Stimulated activated CD4-positive, alpha-beta T cell treated with anti-CD3 and anti-CD28 coated beads, Interleukin-4, amount 100 ng/mL, for 4 hours (primary cell): ENCODE results near the gene GPATCH8.
A peak's percentile ranks its signal among the peaks of the same experiment; 100 is the strongest.
"Not testable (repeated sequence)": the region's sequence is repeated elsewhere in the genome, so short reads cannot be mapped to it uniquely, and the experiment has no call there.

Experiments
- DNase-seq, 2 experiments: peaks; one replicate each; pipeline ENCODE4 v3.0.0-alpha.2; 2020

GPATCH8 gene

GRCh38 chr17:44523672-44523972, 20.4 kb upstream of the GPATCH8 start:
- DNase-seq: no peak

DNA sequence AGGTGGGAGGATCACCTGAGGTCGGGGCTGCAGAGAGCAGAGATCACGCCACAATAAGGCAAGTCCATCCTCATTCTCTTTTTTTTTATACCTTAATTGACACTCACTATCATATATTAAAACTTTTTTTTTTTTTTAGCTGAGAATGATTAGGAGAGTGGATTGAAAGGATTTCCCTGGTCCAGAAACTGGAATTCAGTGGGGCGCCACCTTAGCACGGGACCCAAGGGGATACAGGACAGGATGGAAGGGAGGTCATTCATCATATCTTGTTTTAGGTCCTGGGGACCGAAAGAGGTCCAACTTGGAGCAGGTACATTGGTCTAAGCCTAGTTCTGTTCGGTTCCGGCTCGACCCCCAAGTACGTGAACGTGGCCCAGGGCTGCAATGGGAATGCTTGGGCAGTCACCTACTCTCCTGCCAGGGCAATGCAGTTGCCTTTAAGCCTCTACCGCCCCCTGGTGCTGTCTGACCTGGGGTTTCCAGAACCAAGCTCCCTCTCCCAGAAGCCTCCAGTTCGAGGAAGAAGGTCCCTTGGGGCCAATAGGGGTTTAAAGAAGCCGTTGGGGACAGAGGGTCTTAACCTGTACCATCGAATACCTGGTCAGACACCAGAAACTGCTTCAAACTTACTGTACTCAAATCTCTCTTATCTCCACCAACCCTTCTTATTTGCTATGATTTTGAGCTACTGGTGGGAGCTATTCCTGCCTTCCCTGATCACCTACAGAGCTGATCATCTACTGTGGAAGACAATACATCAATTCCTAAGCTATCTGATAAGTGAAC, 19.9 kb upstream of the GPATCH8 start:
- DNase-seq: peak; percentile 37 to 50

DNA sequence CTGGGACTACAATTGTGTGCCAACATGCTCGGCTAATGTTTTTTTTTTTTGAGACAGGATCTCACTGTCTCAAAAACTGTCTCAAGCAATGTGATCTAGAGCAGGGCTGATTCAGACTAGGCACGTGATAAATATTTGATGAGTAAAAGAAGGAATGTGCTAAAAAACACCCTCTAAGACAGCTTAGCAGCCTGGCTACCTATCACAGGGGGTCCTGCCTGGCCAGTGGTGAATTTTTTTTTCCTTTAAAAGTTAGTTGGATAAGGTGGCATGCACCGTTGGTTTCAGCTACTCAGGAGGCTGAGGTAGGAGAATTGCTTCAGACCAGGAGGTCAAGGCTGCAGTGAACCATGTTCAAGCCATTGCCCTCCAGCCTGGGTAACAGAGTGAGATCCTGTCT, 14.8 kb upstream of the GPATCH8 start:
- no peak for DNase-seq

GRCh38 chr17:44511241-44512134, 8.3 kb upstream of the GPATCH8 start:
- not testable (repeated sequence) for DNase-seq

DNA sequence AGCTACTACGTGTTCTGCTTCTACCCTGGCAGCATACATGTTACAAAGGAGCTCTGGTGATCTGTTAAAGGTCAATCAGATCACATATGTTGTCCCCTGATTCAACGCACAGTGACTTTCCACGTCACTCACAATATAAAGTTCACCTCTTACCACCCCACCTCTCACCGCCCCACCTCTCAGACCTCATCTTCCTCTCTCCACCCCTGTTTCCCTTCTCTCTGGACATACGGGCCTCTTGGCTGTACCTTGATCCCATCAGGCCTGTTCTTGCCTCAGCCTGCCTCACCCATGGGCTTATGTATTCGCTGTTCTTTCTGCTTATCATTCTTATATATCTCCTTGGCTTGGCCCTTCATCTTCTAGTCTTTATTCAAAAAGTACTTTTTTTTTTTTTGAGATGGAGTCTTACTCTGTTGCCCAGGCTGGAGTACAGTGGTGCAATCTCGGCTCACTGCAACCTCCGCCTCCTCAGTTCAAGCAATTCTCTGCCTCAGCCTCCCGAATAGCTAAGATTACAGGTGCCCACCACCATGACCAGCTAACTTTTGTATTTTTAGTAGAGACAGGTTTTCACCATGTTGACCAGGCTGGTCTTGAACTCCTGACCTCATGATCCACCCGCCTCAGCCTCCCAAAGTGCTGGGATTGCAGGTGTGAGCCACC, 3.9 kb upstream of the GPATCH8 start:
- not testable (repeated sequence) for DNase-seq

DNA sequence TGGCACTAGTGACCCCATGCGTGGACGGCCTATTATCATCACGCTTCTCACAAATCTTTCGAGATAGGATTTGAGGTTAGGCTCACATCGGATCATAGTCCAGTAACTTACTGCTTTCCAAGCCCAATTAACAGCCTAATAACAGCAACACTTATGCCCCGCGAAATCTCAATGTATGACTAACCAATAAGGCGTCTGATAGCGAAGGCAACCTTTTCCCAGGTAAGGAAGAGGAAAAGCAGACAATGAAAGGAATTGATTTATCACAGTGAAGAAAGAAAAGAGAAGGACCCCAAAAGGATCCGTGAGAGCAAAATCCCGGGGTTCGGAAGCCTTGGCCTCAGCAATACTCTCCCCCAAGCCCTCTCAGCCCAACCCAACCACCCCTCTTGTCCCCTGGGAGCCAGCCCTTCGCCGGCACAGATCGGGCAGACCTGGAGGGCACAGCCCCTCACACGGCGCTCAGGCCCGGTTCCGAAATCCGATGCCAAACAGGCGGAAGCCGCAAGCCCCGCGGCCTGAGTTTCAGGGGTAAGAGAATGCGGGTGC, 534 bp downstream of the GPATCH8 start:
- no peak for DNase-seq

DNA sequence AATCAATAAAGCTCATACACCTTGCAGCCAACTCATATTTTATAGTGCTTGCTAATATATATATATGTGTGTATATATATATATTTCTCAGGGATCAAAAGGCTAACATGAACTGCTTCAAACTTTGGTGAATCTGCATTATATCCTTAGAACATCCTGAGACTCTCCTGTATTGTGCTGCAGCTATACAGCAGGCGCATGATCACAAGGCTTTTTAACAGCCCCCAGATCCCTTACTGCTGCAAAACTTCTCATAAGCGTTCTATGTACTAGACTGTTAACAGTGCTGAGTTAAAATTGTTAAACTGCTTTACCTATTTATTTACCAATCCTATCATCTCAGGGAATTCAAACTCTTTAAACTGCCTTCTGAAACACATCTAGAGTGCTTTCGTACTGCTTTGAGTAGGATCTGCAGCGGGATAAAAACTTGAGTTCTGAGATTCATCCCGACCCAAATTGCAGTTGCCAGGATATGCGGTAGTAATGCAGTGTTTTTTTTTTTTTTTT, 1.3 kb downstream of the GPATCH8 start:
- no peak for DNase-seq

DNA sequence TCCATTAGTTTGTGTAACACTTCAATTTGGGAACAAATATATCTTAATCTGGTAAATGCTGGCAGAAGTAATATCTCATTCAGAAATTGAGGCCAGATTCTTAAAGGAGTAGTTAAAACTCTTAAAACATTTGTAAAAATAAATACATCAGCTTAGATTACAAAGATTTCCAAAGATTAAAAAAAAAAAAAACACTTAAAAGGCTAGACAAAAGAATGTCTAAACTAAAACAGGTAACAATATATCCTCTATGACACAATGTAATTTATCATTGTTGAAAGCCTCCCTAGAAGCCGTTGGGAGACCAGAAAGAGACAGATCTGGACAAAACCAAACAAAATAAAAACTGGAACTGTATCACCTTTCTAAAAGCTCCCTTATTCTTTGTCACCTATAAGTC, 3.5 kb downstream of the GPATCH8 start:
- DNase-seq: no peak

GRCh38 chr17:44496815-44497214, 6.4 kb downstream of the GPATCH8 start:
- DNase-seq: no peak

GRCh38 chr17:44493339-44493738, 9.9 kb downstream of the GPATCH8 start:
- DNase-seq: no peak

- DNase-seq: no peak
Observed at GRCh38 chr17:44492706-44493272, 10.4 kb downstream of the GPATCH8 start.

DNA sequence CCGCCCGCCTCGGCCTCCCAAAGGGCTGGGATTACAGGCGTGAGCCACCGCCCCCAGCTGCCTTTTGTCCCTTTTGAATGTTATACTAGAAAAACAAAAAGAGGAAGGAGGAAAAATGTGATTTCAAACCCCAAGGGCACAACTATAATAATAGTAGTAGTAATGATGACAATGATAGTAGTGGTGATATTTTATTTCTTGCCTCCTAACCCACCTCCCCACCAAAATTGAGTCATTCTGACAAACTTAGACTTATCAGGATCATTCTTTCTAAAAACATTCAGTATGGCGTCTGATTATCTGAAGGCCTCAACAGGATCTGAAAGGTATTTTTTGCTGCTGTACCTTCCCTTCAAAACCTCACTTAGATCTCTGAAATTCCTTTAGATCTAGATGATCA, 13.6 kb downstream of the GPATCH8 start:
- DNase-seq: no peak

DNA sequence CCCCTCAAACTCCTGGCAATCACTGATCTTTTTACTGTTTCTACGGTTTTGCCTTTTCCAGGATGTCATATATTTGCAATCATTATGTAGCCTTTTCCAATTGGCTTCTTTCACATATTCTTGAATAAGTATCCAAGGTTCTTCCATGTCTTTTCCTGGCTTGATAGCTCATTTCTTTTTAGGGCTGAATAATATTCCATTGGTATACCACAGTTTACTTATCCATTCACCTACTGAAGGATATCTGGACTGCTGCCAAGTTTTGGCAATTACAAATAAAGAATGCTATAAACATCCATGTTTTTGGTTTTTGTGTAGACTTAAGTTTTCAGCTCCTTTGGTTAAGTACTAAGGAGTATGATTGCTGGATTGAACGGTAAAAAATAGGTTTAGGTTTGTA, 16.0 kb downstream of the GPATCH8 start:
- DNase-seq: no peak

DNA sequence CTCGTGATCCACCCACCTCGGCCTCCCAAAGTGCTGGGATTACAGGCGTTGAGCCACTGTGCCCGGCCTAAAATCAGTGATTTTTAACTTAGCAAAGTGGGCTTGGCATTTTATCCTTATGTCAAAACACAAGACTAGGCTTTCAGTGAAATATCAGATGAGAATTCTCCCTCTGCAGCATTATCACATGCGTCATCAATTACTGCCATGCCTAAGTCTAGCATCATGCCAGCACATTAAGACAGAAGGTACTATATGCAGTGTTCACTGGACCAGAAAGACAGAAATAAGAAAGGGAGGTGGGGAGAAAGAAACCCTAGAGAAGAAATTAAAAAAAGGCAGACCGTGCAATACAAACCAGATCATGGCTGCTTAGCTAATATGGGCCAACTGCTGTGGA, 29.8 kb downstream of the GPATCH8 start:
- DNase-seq: no peak

- DNase-seq: no peak
Observed at GRCh38 chr17:44469676-44470075, 33.5 kb downstream of the GPATCH8 start.

DNA sequence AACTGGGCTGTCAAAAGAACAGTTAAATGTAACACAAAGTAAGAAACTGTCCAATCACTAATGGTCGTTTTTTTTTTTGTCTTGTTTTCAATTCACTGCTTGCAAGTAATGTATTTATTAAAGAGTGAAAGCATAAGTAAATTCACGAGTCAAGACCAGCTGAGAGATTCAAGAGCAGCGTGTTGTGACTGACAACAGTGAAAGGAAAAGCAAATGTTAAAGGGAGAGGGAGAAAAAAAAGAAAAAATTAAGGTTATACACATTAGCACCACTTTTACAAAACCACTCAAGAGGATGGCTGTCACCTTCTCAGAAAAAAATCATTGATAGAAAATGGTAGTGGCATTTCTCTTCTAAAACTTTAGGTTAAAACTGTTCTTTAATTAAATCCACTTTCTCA, 36.1 kb downstream of the GPATCH8 start:
- no peak for DNase-seq

GRCh38 chr17:44466339-44466738, 36.9 kb downstream of the GPATCH8 start:
- no peak for DNase-seq

- no peak for DNase-seq
Observed at GRCh38 chr17:44465897-44466296, 37.3 kb downstream of the GPATCH8 start.

DNA sequence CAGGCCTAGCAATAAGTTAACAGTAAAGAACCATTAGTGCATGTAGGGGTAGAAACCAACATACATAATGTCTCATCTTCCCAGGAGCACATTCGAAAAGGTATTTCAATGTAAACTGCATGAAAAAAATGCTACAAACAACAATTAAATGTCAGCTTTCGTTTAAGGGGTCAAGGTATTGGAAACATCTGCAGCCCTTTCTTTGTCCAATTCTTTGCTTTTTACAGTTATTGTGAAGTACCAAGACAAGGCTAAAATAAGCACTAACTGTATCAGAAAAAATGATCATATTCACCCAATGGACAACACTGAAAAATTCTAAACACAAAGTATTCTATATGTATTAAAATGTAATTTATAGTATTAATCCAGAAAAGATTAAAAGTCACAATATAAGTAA, 37.9 kb downstream of the GPATCH8 start:
- DNase-seq: no peak

GRCh38 chr17:44464037-44464436, 39.2 kb downstream of the GPATCH8 start:
- DNase-seq: no peak

DNA sequence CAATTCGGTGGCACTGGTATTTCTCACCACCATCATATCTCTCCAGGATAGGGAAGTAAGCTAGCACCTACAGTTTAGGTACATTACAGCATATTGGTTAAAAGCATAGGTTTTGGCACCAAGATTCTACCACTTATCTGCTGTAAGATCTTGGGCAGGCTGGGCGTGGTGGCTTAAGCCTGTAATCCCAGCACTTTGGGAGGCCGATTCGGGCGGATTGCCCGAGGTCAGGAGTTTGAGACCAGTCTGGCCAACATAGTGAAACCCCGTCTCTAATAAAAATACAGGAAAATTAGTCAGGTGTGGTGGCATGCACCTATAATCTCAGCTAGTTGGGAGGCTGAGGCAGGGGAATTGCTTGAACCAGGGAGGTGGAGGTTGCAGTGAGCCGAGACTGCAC, 51.4 kb downstream of the GPATCH8 start:
- no peak for DNase-seq

GRCh38 chr17:44451016-44451627, 52.1 kb downstream of the GPATCH8 start:
- DNase-seq: no peak
